HEK293 (cell line): ENCODE data around the gene WBP1.

ENCODE experiments used
- CTCF ChIA-PET: fragments of 350-600 bp; formaldehyde crosslinking; extraction: SDS; loops from one replicate; lab custom pipeline; 2021; ENCODE audit warnings: antibody characterized with exemption; lab: Yijun Ruan, JAX
- POLR2A ChIA-PET: fragments of 300-600 bp; formaldehyde crosslinking; extraction: SDS; loops from one replicate; lab custom pipeline; 2020; ENCODE audit warnings: antibody characterized with exemption, inconsistent platforms; lab: Yijun Ruan, JAX
- H3K27ac ChIP-seq: fragments of 200-500 bp; sonication (Bioruptor generic); 2 replicates; pipeline ENCODE4 v1.5.1; 2014; ENCODE audit warnings: low read depth, low read length, control low read depth, inconsistent platforms; ENCODE audit errors: extremely low read depth
- H3K36me3 ChIP-seq, 2 experiments: fragments of 200-500 bp in 1 of 2; sonication (Bioruptor generic) in 1 of 2; 1 replicate in 1 of 2; 2 replicates in 1 of 2; pipeline ENCODE4 v1.5.1; 2014 to 2017; ENCODE audit warnings: inconsistent platforms in 2 of 2, low read length in 2 of 2; ENCODE audit not compliant: control insufficient read depth in 2 of 2, insufficient read depth in 1 of 2
- H3K4me1 ChIP-seq: fragments of 200-500 bp; sonication (Bioruptor generic); 2 replicates; pipeline ENCODE4 v1.5.1; 2014; ENCODE audit warnings: mild to moderate bottlenecking, low read length, inconsistent platforms; ENCODE audit not compliant: control insufficient read depth, insufficient read depth
- H3K4me3 ChIP-seq: 2 replicates; pipeline ENCODE4 v1.5.1; 2011; ENCODE audit warnings: low read depth, mild to moderate bottlenecking, control low read depth, low read length, moderate library complexity
- H3K9me3 ChIP-seq: fragments of 200-500 bp; sonication (Bioruptor generic); 2 replicates; pipeline ENCODE4 v1.5.1; 2014; ENCODE audit warnings: low read depth, low read length, inconsistent platforms; ENCODE audit not compliant: control insufficient read depth, insufficient read depth
- EGR2 ChIP-seq: fragments of 450-650 bp; formaldehyde crosslinking; IDR thresholded peaks from 2 replicates; pipeline ENCODE4 v1.5.1; 2016; ENCODE audit warnings: low read depth, missing biosample characterization, missing genetic modification characterization
- PRDM1 ChIP-seq: fragments of 450-650 bp; formaldehyde crosslinking; IDR thresholded peaks from 2 replicates; pipeline ENCODE4; 2016; ENCODE audit warnings: missing biosample characterization, missing genetic modification characterization
- ZBTB7A ChIP-seq: fragments of 450-650 bp; formaldehyde crosslinking; IDR thresholded peaks from 2 replicates; pipeline ENCODE4 v1.5.1; 2016; ENCODE audit warnings: low read depth, missing biosample characterization, missing genetic modification characterization
- ZFHX2 ChIP-seq: fragments of 450-650 bp; formaldehyde crosslinking; conservative IDR thresholded peaks from 2 replicates; pipeline ENCODE4 v1.5.1; 2016; ENCODE audit warnings: missing biosample characterization, missing genetic modification characterization
- ZFP69B ChIP-seq: fragments of 450-650 bp; formaldehyde crosslinking; IDR thresholded peaks from 2 replicates; pipeline ENCODE4 v1.5.1; 2016; ENCODE audit warnings: missing biosample characterization, missing genetic modification characterization
- ZNF114 ChIP-seq: fragments of 450-650 bp; formaldehyde crosslinking; IDR thresholded peaks from 2 replicates; pipeline ENCODE4 v1.5.0; 2017; ENCODE audit warnings: missing biosample characterization, missing genetic modification characterization
- ZNF311 ChIP-seq: fragments of 450-650 bp; formaldehyde crosslinking; IDR thresholded peaks from 2 replicates; pipeline ENCODE4 v1.5.1; 2017; ENCODE audit warnings: missing biosample characterization, missing genetic modification characterization, borderline replicate concordance
- ZNF433 ChIP-seq: fragments of 450-650 bp; formaldehyde crosslinking; IDR thresholded peaks from 2 replicates; pipeline ENCODE4 v1.5.1; 2016; ENCODE audit warnings: missing biosample characterization, missing genetic modification characterization, low read depth
- ZNF473 ChIP-seq: fragments of 450-650 bp; formaldehyde crosslinking; IDR thresholded peaks from 2 replicates; pipeline ENCODE4 v1.5.1; 2017; ENCODE audit warnings: missing biosample characterization, missing genetic modification characterization
- ZNF510 ChIP-seq: fragments of 450-650 bp; formaldehyde crosslinking; IDR thresholded peaks from 2 replicates; pipeline ENCODE4 v1.5.1; 2018; ENCODE audit warnings: mild to moderate bottlenecking, missing genetic modification characterization, missing biosample characterization; ENCODE audit not compliant: insufficient replicate concordance
- ZNF621 ChIP-seq: fragments of 450-650 bp; formaldehyde crosslinking; IDR thresholded peaks from 2 replicates; pipeline ENCODE4 v1.5.1; 2017; ENCODE audit warnings: missing biosample characterization, missing genetic modification characterization
- TF ChIP-seq, protein P1 (sequence below): fragments of 450-650 bp; formaldehyde crosslinking; IDR thresholded peaks from 2 replicates; pipeline ENCODE4 v1.5.1; 2017; ENCODE audit warnings: missing biosample characterization, missing genetic modification characterization
- TF ChIP-seq, protein P2 (sequence below): fragments of 450-650 bp; formaldehyde crosslinking; IDR thresholded peaks from 2 replicates; pipeline ENCODE4 v1.5.1; 2016; ENCODE audit warnings: missing biosample characterization, missing genetic modification characterization, borderline replicate concordance

WBP1 gene

DNA sequence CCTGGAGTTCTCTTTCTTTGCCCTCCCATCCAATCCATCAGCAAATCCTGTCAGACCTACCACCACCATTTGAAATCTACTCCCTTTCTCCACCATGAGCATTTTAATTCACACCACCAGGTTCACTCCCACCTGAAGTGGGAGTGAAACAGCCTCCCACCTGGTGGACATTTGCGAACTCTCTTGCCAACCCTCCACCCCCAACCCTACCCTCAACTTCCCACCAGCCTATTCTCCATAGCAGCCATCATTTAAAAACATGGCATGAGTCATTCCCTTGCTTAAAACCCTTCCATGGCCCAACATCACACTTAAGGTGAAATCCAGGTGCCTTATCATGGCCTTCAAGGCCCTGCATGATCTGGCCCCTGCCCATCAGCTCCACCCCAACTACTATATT lies 20.0 kb upstream of the WBP1 start:
- Histone ChIP-seq H3K9me3 (no peaks in the 10 kb centered on the region), H3K4me1 (no peaks in the 10 kb centered on the region; the same call in 1 of the 2 replicates), H3K36me3 (peaks cover 0 to 42% of the 10 kb centered on the region in 2 experiments; a peak in 2 of 3 replicates), H3K27ac (no peak overlapping the region), H3K4me3 (no peak overlapping the region)
- CTCF ChIA-PET = interaction anchor here (0.6 to 2.5 kb wide), 2 partner anchors 12 to 36 kb away, joined by 3 to 6 read pairs; no protein-coding TSS in a partner anchor
- POLR2A ChIA-PET = interaction anchor here (0.9 kb wide), 1 partner anchor 17 kb away, joined by 3 read pairs; the partner anchor contains the start of gene INO80B
- TF ChIP-seq, protein P1, sequence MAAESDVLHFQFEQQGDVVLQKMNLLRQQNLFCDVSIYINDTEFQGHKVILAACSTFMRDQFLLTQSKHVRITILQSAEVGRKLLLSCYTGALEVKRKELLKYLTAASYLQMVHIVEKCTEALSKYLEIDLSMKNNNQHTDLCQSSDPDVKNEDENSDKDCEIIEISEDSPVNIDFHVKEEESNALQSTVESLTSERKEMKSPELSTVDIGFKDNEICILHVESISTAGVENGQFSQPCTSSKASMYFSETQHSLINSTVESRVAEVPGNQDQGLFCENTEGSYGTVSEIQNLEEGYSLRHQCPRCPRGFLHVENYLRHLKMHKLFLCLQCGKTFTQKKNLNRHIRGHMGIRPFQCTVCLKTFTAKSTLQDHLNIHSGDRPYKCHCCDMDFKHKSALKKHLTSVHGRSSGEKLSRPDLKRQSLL (tag by site-specific recombination) = no peak
- TF ChIP-seq EGR2 (tag by site-specific recombination) (peak; percentile 88), ZBTB7A (tag by site-specific recombination) (no peak), ZFHX2 (tag by site-specific recombination) (peak; percentile 81), ZNF311 (no peak), ZNF473 (tag by site-specific recombination) (no peak), ZNF114 (tag by site-specific recombination) (no peak), ZNF621 (tag by site-specific recombination) (no peak)

DNA sequence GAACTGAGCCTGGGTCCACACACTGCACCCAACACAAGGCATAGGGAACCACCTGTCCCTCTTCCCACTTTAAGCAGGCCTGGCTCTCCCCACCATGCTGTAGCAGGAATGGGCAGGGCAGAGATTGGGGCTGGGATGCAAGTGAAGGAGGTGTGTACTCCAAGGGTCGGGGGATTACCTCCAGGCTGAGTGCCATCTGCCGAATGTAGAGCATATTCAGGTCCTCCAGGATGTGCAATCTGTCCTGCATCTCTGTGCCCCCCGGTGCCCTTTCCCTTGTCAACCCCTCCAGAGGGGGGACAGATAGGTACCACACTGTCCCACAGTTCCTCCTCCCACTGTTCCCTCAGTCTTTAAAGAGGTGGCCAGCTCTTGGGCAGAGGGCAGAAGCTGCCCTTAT lies 18.9 kb upstream of the WBP1 start:
- Histone ChIP-seq H3K4me1 (peaks cover 5% of the 10 kb centered on the region), H3K9me3 (no peaks in the 10 kb centered on the region), H3K36me3 (peaks cover 0 to 42% of the 10 kb centered on the region in 2 experiments; a peak in 2 of 3 replicates), H3K4me3 (no peak overlapping the region), H3K27ac (no peak overlapping the region)
- TF ChIP-seq ZFP69B = no peak
- TF ChIP-seq ZNF510 = no peak
- TF ChIP-seq, protein P2, sequence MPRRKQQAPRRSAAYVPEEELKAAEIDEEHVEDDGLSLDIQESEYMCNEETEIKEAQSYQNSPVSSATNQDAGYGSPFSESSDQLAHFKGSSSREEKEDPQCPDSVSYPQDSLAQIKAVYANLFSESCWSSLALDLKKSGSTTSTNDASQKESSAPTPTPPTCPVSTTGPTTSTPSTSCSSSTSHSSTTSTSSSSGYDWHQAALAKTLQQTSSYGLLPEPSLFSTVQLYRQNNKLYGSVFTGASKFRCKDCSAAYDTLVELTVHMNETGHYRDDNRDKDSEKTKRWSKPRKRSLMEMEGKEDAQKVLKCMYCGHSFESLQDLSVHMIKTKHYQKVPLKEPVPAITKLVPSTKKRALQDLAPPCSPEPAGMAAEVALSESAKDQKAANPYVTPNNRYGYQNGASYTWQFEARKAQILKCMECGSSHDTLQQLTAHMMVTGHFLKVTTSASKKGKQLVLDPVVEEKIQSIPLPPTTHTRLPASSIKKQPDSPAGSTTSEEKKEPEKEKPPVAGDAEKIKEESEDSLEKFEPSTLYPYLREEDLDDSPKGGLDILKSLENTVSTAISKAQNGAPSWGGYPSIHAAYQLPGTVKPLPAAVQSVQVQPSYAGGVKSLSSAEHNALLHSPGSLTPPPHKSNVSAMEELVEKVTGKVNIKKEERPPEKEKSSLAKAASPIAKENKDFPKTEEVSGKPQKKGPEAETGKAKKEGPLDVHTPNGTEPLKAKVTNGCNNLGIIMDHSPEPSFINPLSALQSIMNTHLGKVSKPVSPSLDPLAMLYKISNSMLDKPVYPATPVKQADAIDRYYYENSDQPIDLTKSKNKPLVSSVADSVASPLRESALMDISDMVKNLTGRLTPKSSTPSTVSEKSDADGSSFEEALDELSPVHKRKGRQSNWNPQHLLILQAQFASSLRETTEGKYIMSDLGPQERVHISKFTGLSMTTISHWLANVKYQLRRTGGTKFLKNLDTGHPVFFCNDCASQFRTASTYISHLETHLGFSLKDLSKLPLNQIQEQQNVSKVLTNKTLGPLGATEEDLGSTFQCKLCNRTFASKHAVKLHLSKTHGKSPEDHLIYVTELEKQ (tag by site-specific recombination) = no peak
- POLR2A ChIA-PET = interaction anchor here (1.1 to 2.4 kb wide), 6 partner anchors 14 to 91 kb away, joined by 4 to 40 read pairs (median 11); partner anchors contain the start of genes AUP1, C2orf81, CCDC142 and HTRA2
- CTCF ChIA-PET = interaction anchor here (0.9 to 2.5 kb wide), 4 partner anchors 11 to 39 kb away, joined by 3 to 6 read pairs (median 4); no protein-coding TSS in a partner anchor

DNA sequence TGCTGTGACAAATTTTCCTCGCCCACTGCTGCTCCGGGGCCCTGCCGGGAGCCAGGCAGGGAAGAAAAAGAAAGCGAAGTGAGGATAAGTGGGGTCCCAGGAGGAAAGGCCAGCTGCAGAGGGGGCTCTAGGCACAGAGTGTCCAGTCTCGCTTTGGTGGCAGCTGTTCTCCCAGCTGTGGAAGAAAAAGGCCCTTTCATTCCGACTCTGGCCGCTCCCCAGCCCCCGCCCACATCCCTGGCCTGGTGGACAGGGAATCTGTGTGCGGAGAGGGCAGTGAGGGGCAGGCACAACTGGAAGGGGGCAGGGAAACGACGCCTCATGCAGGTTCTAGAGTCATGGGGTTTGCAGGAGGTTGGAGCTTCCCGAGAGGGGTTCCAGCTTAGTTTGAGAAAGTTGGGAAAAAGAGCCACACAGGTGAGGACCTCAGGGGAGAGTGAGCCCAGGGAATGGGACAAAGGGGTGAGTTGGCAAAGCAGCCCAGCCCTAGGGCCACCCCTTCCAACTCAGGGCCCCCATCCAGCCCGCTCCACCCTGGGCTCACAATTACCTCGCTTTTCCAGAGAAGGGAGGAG lies 18.3 kb upstream of the WBP1 start:
- ChIA-PET POLR2A (interaction anchor here (0.6 to 2.4 kb wide), 21 partner anchors 8 to 433 kb away, joined by 3 to 40 read pairs (median 4); partner anchors contain the start of genes AUP1, C2orf81, CCDC142 and DCTN1), CTCF (interaction anchor here (0.6 to 2.5 kb wide), 7 partner anchors 11 to 146 kb away, joined by 3 to 6 read pairs (median 3); no protein-coding TSS in a partner anchor)
- H3K36me3 ChIP-seq = peaks cover 0 to 40% of the 10 kb centered on the region in 2 experiments; a peak in 1 of 3 replicates
- H3K4me1 ChIP-seq = peaks cover 7% of the 10 kb centered on the region
- H3K27ac ChIP-seq = peak overlapping the region; percentile 68; the same call in 1 of the 2 replicates
- H3K4me3 ChIP-seq = peak overlapping the region; percentile 56
- no peaks in the 10 kb centered on the region for H3K9me3 ChIP-seq
- TF ChIP-seq ZNF433 (tag by site-specific recombination) = no peak
- 0 out of 2 replicates have a peak, but pooled peaks have one; percentile 7 for TF ChIP-seq PRDM1 (tag by site-specific recombination)
- no peak for TF ChIP-seq ZNF311
